Neural crest cell (in vitro differentiated cells): Measurements from ENCODE around the gene SPIB. TPM values are rescaled to one million over a fixed set of nuclear protein-coding genes. Genes with fewer than 3 reads are reported as not detected.

Source experiments
- DNase-seq: peaks from one replicate; pipeline ENCODE4 v3.0.0; 2021; ENCODE audit warnings: low read depth, mixed read lengths, low spot score
- H3K27ac Mint-ChIP-seq: one replicate; pipeline ENCODE4 v1.8.0; 2021; ENCODE audit warnings: mild to moderate bottlenecking, mixed read lengths; ENCODE audit not compliant: unreplicated experiment
- H3K27me3 Mint-ChIP-seq: 2 replicates; pipeline ENCODE4 v1.8.0; 2021; ENCODE audit warnings: low read depth, mild to moderate bottlenecking, mixed read lengths
- H3K36me3 Mint-ChIP-seq: 2 replicates; pipeline ENCODE4 v1.8.0; 2021; ENCODE audit warnings: low read depth, mild to moderate bottlenecking, mixed read lengths
- H3K4me1 Mint-ChIP-seq: 2 replicates; pipeline ENCODE4 v1.8.0; 2021; ENCODE audit warnings: mixed read lengths
- H3K4me3 Mint-ChIP-seq: one replicate; pipeline ENCODE4 v1.8.0; 2021; ENCODE audit warnings: mild to moderate bottlenecking, mixed read lengths
- H3K9me3 Mint-ChIP-seq: 2 replicates; pipeline ENCODE4 v1.8.0; 2021; ENCODE audit warnings: mixed read lengths
- CTCF ChIP-seq: fragments of 200-600 bp; sonication (generic); conservative IDR thresholded peaks from 2 replicates; pipeline ENCODE4 v1.5.0; 2021; ENCODE audit warnings: antibody characterized with exemption, mild to moderate bottlenecking
- total RNA-seq: library from RNA; stranded (reverse); gene quantifications from 2 replicates; pipeline ENCODE4 v1.2.1, GENCODE V29; 2021

Gene SPIB
- total RNA-seq, 1 donor from 2014 or later, result not detected

- Mint-ChIP-seq H3K27ac (no peak overlapping the region), H3K27me3 (peaks cover 30% of the 10 kb centered on the region), H3K36me3 (peaks cover 3% of the 10 kb centered on the region), H3K4me3 (no peak overlapping the region), H3K9me3 (no peaks in the 10 kb centered on the region), H3K4me1 (peaks cover 16% of the 10 kb centered on the region)
- no peak for TF ChIP-seq CTCF
- DNase-seq, result no peak
Observed at GRCh38 chr19:50416034-50416977, 2.4 kb upstream of the SPIB start.

GRCh38 chr19:50417111-50418081 lies 1.3 kb upstream of the SPIB start:
- no peak overlapping the region for H3K27ac Mint-ChIP-seq
- no peak for DNase-seq
- no peak overlapping the region for H3K4me3 Mint-ChIP-seq
- peaks cover 34% of the 10 kb centered on the region for H3K27me3 Mint-ChIP-seq
- TF ChIP-seq CTCF, result no peak
- H3K4me1 Mint-ChIP-seq, result peaks cover 20% of the 10 kb centered on the region
- H3K9me3 Mint-ChIP-seq, result no peaks in the 10 kb centered on the region
- H3K36me3 Mint-ChIP-seq, result peaks cover 3% of the 10 kb centered on the region

- DNase-seq, result no peak
- peak overlapping the region; percentile 32 for H3K4me3 Mint-ChIP-seq
- peaks cover 20% of the 10 kb centered on the region for H3K4me1 Mint-ChIP-seq
- H3K27me3 Mint-ChIP-seq, result peaks cover 34% of the 10 kb centered on the region
- H3K36me3 Mint-ChIP-seq, result no peaks in the 10 kb centered on the region
- no peak for TF ChIP-seq CTCF
- no peak overlapping the region for H3K27ac Mint-ChIP-seq
- H3K9me3 Mint-ChIP-seq, result no peaks in the 10 kb centered on the region
Observed at GRCh38 chr19:50419022-50419579, 363 bp downstream of the SPIB start.

- no peaks in the 10 kb centered on the region for H3K9me3 Mint-ChIP-seq
- TF ChIP-seq CTCF, result no peak
- H3K27ac Mint-ChIP-seq, result no peak overlapping the region
- peaks cover 34% of the 10 kb centered on the region for H3K27me3 Mint-ChIP-seq
- H3K4me1 Mint-ChIP-seq, result peaks cover 17% of the 10 kb centered on the region
- H3K36me3 Mint-ChIP-seq, result no peaks in the 10 kb centered on the region
- H3K4me3 Mint-ChIP-seq, result peak overlapping the region; percentile 3
- no peak for DNase-seq
Observed at GRCh38 chr19:50419580-50420035, 870 bp downstream of the SPIB start.

GRCh38 chr19:50420127-50420526 lies 1.4 kb downstream of the SPIB start:
- TF ChIP-seq CTCF, result no peak
- Mint-ChIP-seq H3K27ac (no peak overlapping the region), H3K27me3 (peaks cover 34% of the 10 kb centered on the region), H3K4me1 (peaks cover 16% of the 10 kb centered on the region), H3K36me3 (no peaks in the 10 kb centered on the region), H3K4me3 (peak overlapping the region; percentile 9), H3K9me3 (no peaks in the 10 kb centered on the region)
- no peak for DNase-seq
